ENCODE results near the gene KCNQ1. TPM values are rescaled to one million over a fixed set of nuclear protein-coding genes. Genes with fewer than 3 reads are reported as not detected.

The KCNQ1 gene
- total and polyA plus RNA-seq, 2 donors (not counting 1 experiment from before 2014, with no cell fraction given) = not detected

GRCh38 chr11:2529173-2529572, 84.4 kb downstream of the KCNQ1 start:
- H3K4me2 ChIP-seq (ENCODE audit: extremely low read depth, insufficient read depth, low read length) = no peak overlapping the region
- H4K20me1 ChIP-seq (ENCODE audit: control insufficient read depth, extremely low read depth, insufficient read depth, low read length) = no peaks in the 10 kb centered on the region
- no peak overlapping the region for H3K27ac ChIP-seq (ENCODE audit: insufficient read depth, low read length)
- no peaks in the 10 kb centered on the region for H3K79me2 ChIP-seq (ENCODE audit: control insufficient read depth, insufficient read depth, low read length)
- H3K9me3 ChIP-seq (ENCODE audit: control insufficient read depth, insufficient read depth, low read depth, low read length) = no peaks in the 10 kb centered on the region
- no peak overlapping the region for H3K4me3 ChIP-seq (replicated peaks in 1 of 4; ENCODE audit: control extremely low read depth in 1 of 4, insufficient read depth in 1 of 4, low read depth in 3 of 4, low read length in 4 of 4)
- no peak for DNase-seq (ENCODE audit: low read depth in 2 of 2)
- peaks cover 11% of the 10 kb centered on the region for H3K4me1 ChIP-seq (ENCODE audit: control insufficient read depth, extremely low read depth, insufficient read depth, low read length)
- no peaks in the 10 kb centered on the region for H3K27me3 ChIP-seq (ENCODE audit: control insufficient read depth, insufficient read depth, low read length)
- H3K9ac ChIP-seq (ENCODE audit: insufficient read depth, low read length) = no peak overlapping the region
- TF ChIP-seq EZH2 (IDR thresholded peaks at IDR 0.05; ENCODE audit: low read length, missing control alignments) (no peak), CTCF (conservative IDR thresholded peaks at IDR 0.05 in 1 of 2, IDR thresholded peaks at IDR 0.05 in 1 of 2; ENCODE audit: low read depth in 1 of 2, low read length in 2 of 2) (no peak)
- no peaks in the 10 kb centered on the region for H3K36me3 ChIP-seq (ENCODE audit: control insufficient read depth, insufficient read depth, low read length)
- no peak overlapping the region for H2AFZ ChIP-seq (ENCODE audit: low read length)

DNA sequence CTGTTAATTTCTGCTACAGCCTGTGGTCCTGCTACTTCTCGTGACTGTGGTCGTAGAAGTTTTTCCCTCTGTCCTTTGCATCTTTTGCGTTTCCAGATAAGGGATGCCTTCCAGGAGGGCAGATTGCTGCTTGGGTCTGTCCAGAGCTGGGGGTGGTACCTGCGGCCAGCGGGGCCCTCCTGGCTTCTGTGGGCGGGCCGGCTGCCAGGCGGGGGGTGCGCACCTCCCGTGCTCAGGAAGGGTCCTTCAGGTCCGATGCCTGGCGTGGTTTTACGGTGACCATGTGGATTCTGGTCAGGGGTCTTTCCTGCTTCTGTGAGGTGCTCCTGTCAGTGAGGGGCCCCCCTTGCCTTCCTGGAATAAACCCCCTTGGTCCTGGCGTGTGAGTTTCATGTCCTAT, 84.8 kb downstream of the KCNQ1 start:
- H4K20me1 ChIP-seq (ENCODE audit: control insufficient read depth, extremely low read depth, insufficient read depth, low read length) = no peaks in the 10 kb centered on the region
- DNase-seq (ENCODE audit: low read depth in 2 of 2) = no peak
- no peaks in the 10 kb centered on the region for H3K27me3 ChIP-seq (ENCODE audit: control insufficient read depth, insufficient read depth, low read length)
- TF ChIP-seq EZH2 (IDR thresholded peaks at IDR 0.05; ENCODE audit: low read length, missing control alignments) (no peak), CTCF (conservative IDR thresholded peaks at IDR 0.05 in 1 of 2, IDR thresholded peaks at IDR 0.05 in 1 of 2; ENCODE audit: low read depth in 1 of 2, low read length in 2 of 2) (no peak)
- H3K4me3 ChIP-seq (replicated peaks in 1 of 4; ENCODE audit: control extremely low read depth in 1 of 4, insufficient read depth in 1 of 4, low read depth in 3 of 4, low read length in 4 of 4) = no peak overlapping the region
- no peaks in the 10 kb centered on the region for H3K79me2 ChIP-seq (ENCODE audit: control insufficient read depth, insufficient read depth, low read length)
- H3K36me3 ChIP-seq (ENCODE audit: control insufficient read depth, insufficient read depth, low read length) = no peaks in the 10 kb centered on the region
- no peak overlapping the region for H2AFZ ChIP-seq (ENCODE audit: low read length)
- no peak overlapping the region for H3K4me2 ChIP-seq (ENCODE audit: extremely low read depth, insufficient read depth, low read length)
- peaks cover 11% of the 10 kb centered on the region for H3K4me1 ChIP-seq (ENCODE audit: control insufficient read depth, extremely low read depth, insufficient read depth, low read length)
- H3K27ac ChIP-seq (ENCODE audit: insufficient read depth, low read length) = no peak overlapping the region
- no peak overlapping the region for H3K9ac ChIP-seq (ENCODE audit: insufficient read depth, low read length)
- no peaks in the 10 kb centered on the region for H3K9me3 ChIP-seq (ENCODE audit: control insufficient read depth, insufficient read depth, low read depth, low read length)

GRCh38 chr11:2530131-2530854, 85.5 kb downstream of the KCNQ1 start:
- Histone ChIP-seq H3K4me3 (replicated peaks in 1 of 4; ENCODE audit: control extremely low read depth in 1 of 4, insufficient read depth in 1 of 4, low read depth in 3 of 4, low read length in 4 of 4) (no peak overlapping the region), H3K79me2 (ENCODE audit: control insufficient read depth, insufficient read depth, low read length) (no peaks in the 10 kb centered on the region), H4K20me1 (ENCODE audit: control insufficient read depth, extremely low read depth, insufficient read depth, low read length) (no peaks in the 10 kb centered on the region), H2AFZ (ENCODE audit: low read length) (no peak overlapping the region), H3K27me3 (ENCODE audit: control insufficient read depth, insufficient read depth, low read length) (no peaks in the 10 kb centered on the region), H3K9ac (ENCODE audit: insufficient read depth, low read length) (no peak overlapping the region), H3K27ac (ENCODE audit: insufficient read depth, low read length) (no peak overlapping the region), H3K9me3 (ENCODE audit: control insufficient read depth, insufficient read depth, low read depth, low read length) (no peaks in the 10 kb centered on the region), H3K4me2 (ENCODE audit: extremely low read depth, insufficient read depth, low read length) (no peak overlapping the region), H3K4me1 (ENCODE audit: control insufficient read depth, extremely low read depth, insufficient read depth, low read length) (peaks cover 11% of the 10 kb centered on the region), H3K36me3 (ENCODE audit: control insufficient read depth, insufficient read depth, low read length) (no peaks in the 10 kb centered on the region)
- DNase-seq (ENCODE audit: low read depth in 2 of 2) = no peak
- TF ChIP-seq EZH2 (IDR thresholded peaks at IDR 0.05; ENCODE audit: low read length, missing control alignments) (no peak), CTCF (conservative IDR thresholded peaks at IDR 0.05 in 1 of 2, IDR thresholded peaks at IDR 0.05 in 1 of 2; ENCODE audit: low read depth in 1 of 2, low read length in 2 of 2) (no peak)

Data from fibroblast of lung (primary cell).